A673 (cell line): Measurements from ENCODE around the gene PTCHD4. TPM values are rescaled to one million over a fixed set of nuclear protein-coding genes. Genes with fewer than 3 reads are reported as not detected.

ENCODE experiments used
- Bru-seq: library from RNA; stranded (reverse); fragments of 400-500 nt; gene quantifications from one replicate; lab custom pipeline; 2021; lab: Mats Ljungman, UMichigan
- BruChase-seq, 2 experiments: library from RNA; stranded (reverse); fragments of 400-500 nt; gene quantifications; one replicate each; lab custom pipeline; 2021; lab: Mats Ljungman, UMichigan
- BruUV-seq: library from RNA; stranded (reverse); fragments of 400-500 nt; replicated peaks from 2 replicates; lab custom pipeline; 2021; lab: Mats Ljungman, UMichigan
- CTCF ChIA-PET: fragments of 300-600 bp; sonication (Branson Sonifier 250); formaldehyde crosslinking; loops from one replicate; lab custom pipeline; 2022; ENCODE audit warnings: antibody characterized with exemption; lab: Charles Lee
- POLR2A ChIA-PET: fragments of 300-600 bp; sonication (Branson Sonifier 250); formaldehyde crosslinking; loops from one replicate; lab custom pipeline; 2022; ENCODE audit warnings: antibody characterized with exemption; ENCODE audit not compliant: low non-redundant PET; lab: Charles Lee
- DNase-seq: peaks from one replicate; pipeline ENCODE4 v3.0.0-alpha.2; 2015; ENCODE audit warnings: low spot score
- H3K27ac ChIP-seq: fragments of 200-600 bp; sonication (generic); 2 replicates; pipeline ENCODE4 v1.5.1; 2016; ENCODE audit warnings: mixed run types, low read depth, mild to moderate bottlenecking, mixed read lengths, antibody characterized with exemption, low read length; ENCODE audit not compliant: poor library complexity, severe bottlenecking
- H3K27me3 ChIP-seq: fragments of 200-600 bp; sonication (generic); replicated peaks from 2 replicates; pipeline ENCODE4 v1.6.1; 2017; ENCODE audit warnings: mixed run types, low read depth, mild to moderate bottlenecking, mixed read lengths, antibody characterized with exemption, low read length; ENCODE audit not compliant: insufficient read depth, poor library complexity
- H3K36me3 ChIP-seq: fragments of 200-600 bp; sonication (generic); 2 replicates; pipeline ENCODE4 v1.6.1; 2016; ENCODE audit warnings: mixed run types, mild to moderate bottlenecking, mixed read lengths, antibody characterized with exemption, low read length; ENCODE audit not compliant: insufficient read depth, poor library complexity, severe bottlenecking
- H3K4me1 ChIP-seq: fragments of 200-600 bp; sonication (generic); 2 replicates; pipeline ENCODE4 v1.6.1; 2017; ENCODE audit warnings: mixed run types, mild to moderate bottlenecking, mixed read lengths, antibody characterized with exemption, low read length; ENCODE audit not compliant: insufficient read depth, poor library complexity, severe bottlenecking
- H3K4me3 ChIP-seq: fragments of 200-600 bp; sonication (generic); 2 replicates; pipeline ENCODE4 v1.5.1; 2016; ENCODE audit warnings: low read depth, mixed run types, mild to moderate bottlenecking, mixed read lengths, low read length; ENCODE audit not compliant: poor library complexity, severe bottlenecking
- H3K9me3 ChIP-seq: fragments of 200-600 bp; sonication (generic); 2 replicates; pipeline ENCODE4 v1.6.1; 2016; ENCODE audit warnings: mixed run types, low read depth, mild to moderate bottlenecking, mixed read lengths, antibody characterized with exemption, low read length; ENCODE audit not compliant: poor library complexity, severe bottlenecking
- EZH2 ChIP-seq: fragments of 200-600 bp; sonication (generic); IDR thresholded peaks from 2 replicates; pipeline ENCODE4 v1.6.1; 2017; ENCODE audit warnings: borderline replicate concordance, low read depth, mild to moderate bottlenecking, mixed read lengths, antibody characterized with exemption, low read length; ENCODE audit not compliant: poor library complexity, severe bottlenecking
- intact Hi-C: fragments of 100-400 bp; cut with micrococcal nuclease; formaldehyde crosslinking; loops from one replicate; pipeline ENCODE4 v1.10.0; 2022; ENCODE audit not compliant: unreplicated experiment
- long read RNA-seq: library from polyadenylated mRNA; stranded (forward); transcript quantifications from one replicate; pipeline ENCODE4 v2.0.0, GENCODE V29; 2022
- total RNA-seq: library from RNA; stranded (reverse); gene quantifications from 2 replicates; pipeline ENCODE4 v1.2.3, GENCODE V29; 2021
- TF ChIP-seq, protein P1 (sequence below): fragments of 300-800, 200-600 bp; sonication (generic); conservative IDR thresholded peaks from 2 replicates; pipeline ENCODE4 v1.5.1; 2017; ENCODE audit warnings: low read depth, mild to moderate bottlenecking, antibody characterized with exemption, low read length, moderate library complexity, mixed read lengths

PTCHD4 gene
- total RNA-seq (0.17 TPM in 1 of 2 replicates, not detected in the other), Bru-seq, nascent RNA (percentile 17 among the genes with signal in this experiment), BruChase-seq, experiment 1, labeled RNA remaining after a 2-hour chase (percentile 19 among the genes with signal in this experiment), BruChase-seq, experiment 2, labeled RNA remaining after a 6-hour chase (percentile 12 among the genes with signal in this experiment)
- long read RNA-seq = 0 reads

GRCh38 chr6:48111143-48111506, at the start of gene PTCHD4:
Gene PTCHD4, minus strand, starts transcription at chr6:48111197. Its CDS starts 42,240 bp downstream, at chr6:48068957.
- TF ChIP-seq, protein P1, sequence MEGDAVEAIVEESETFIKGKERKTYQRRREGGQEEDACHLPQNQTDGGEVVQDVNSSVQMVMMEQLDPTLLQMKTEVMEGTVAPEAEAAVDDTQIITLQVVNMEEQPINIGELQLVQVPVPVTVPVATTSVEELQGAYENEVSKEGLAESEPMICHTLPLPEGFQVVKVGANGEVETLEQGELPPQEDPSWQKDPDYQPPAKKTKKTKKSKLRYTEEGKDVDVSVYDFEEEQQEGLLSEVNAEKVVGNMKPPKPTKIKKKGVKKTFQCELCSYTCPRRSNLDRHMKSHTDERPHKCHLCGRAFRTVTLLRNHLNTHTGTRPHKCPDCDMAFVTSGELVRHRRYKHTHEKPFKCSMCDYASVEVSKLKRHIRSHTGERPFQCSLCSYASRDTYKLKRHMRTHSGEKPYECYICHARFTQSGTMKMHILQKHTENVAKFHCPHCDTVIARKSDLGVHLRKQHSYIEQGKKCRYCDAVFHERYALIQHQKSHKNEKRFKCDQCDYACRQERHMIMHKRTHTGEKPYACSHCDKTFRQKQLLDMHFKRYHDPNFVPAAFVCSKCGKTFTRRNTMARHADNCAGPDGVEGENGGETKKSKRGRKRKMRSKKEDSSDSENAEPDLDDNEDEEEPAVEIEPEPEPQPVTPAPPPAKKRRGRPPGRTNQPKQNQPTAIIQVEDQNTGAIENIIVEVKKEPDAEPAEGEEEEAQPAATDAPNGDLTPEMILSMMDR = no peak
- no TSS peak for BruUV-seq
- Histone ChIP-seq H3K4me3 (no peak within 1 kb of the TSS), H3K4me1 (no peaks in the 10 kb centered on the region), H3K27me3 (no peaks in the 10 kb centered on the region), H3K27ac (no peak within 1 kb of the TSS), H3K36me3 (no peaks in the 10 kb centered on the region), H3K9me3 (no peaks in the 10 kb centered on the region)
- POLR2A ChIA-PET = no interaction called here
- intact Hi-C loops = no loop called here
- CTCF ChIA-PET = no interaction called here
- no peak for DNase-seq

DNA sequence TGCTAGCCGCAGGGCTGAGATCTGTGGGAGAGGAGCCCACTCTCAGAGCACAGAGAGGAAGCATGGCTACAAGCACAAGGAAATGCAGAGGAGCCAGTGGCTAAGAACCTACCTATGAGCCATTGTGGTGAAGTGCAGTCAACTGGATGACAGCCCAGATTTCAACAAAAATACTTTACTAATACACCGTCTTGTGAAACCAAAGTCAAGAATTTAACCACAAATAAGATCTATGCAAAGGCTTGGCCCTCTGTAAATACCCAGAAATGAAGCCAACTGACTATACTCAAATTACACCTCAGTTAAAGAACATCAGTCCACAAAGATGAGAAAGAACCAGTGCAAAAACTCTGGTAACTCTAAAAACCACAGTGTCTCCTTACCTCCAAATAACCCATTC, 40.1 kb upstream of the PTCHD4 start:
- Histone ChIP-seq H3K4me3 (no peak overlapping the region), H3K27me3 (no peaks in the 10 kb centered on the region), H3K4me1 (no peaks in the 10 kb centered on the region), H3K9me3 (no peaks in the 10 kb centered on the region), H3K27ac (no peak overlapping the region), H3K36me3 (no peaks in the 10 kb centered on the region)
- CTCF ChIA-PET = no interaction called here
- POLR2A ChIA-PET = no interaction called here
- no peak for DNase-seq
- BruUV-seq = no TSS peak
- TF ChIP-seq, protein P1 = no peak
- TF ChIP-seq EZH2 = no peak
- intact Hi-C loops = no loop called here

- CTCF ChIA-PET = no interaction called here
- H3K36me3 ChIP-seq = no peaks in the 10 kb centered on the region
- H3K4me3 ChIP-seq = no peak overlapping the region
- TF ChIP-seq EZH2 = no peak
- TF ChIP-seq, protein P1 = no peak
- DNase-seq = no peak
- no TSS peak for BruUV-seq
- intact Hi-C loops = no loop called here
- H3K27ac ChIP-seq = no peak overlapping the region
- POLR2A ChIA-PET = no interaction called here
- no peaks in the 10 kb centered on the region for H3K9me3 ChIP-seq
- H3K4me1 ChIP-seq = no peaks in the 10 kb centered on the region
- no peaks in the 10 kb centered on the region for H3K27me3 ChIP-seq
Measured at GRCh38 chr6:48150701-48151100, 39.7 kb upstream of the PTCHD4 start.
